Activated naive CD8-positive, alpha-beta T cell treated with anti-CD3 and anti-CD28 coated beads, Interleukin-2, amount 10 ng/mL, durations not matched to agents 7 days and 5 days (primary cell): ENCODE measurements around the gene CFAP61. TPM values are rescaled to one million over a fixed set of nuclear protein-coding genes. Genes with fewer than 3 reads are reported as not detected.

Experiments
- ATAC-seq: fragments of 150-1000 bp; cut with Tn5 transposase; one replicate; pipeline ENCODE4 v1.10.0; 2021; ENCODE audit warnings: low read depth, moderate library complexity
- POLR2A ChIA-PET: fragments of 350-600 bp; sonication (Branson Sonifier 250); formaldehyde crosslinking; loops from one replicate; lab custom pipeline; 2021; ENCODE audit warnings: antibody characterized with exemption; lab: Charles Lee
- DNase-seq: peaks from one replicate; pipeline ENCODE4 v3.0.0; 2021
- H3K27ac Mint-ChIP-seq: one replicate; pipeline ENCODE4 v1.8.0; 2022; ENCODE audit warnings: mild to moderate bottlenecking, mixed read lengths
- H3K27me3 Mint-ChIP-seq: one replicate; pipeline ENCODE4 v1.8.0; 2022; ENCODE audit warnings: mild to moderate bottlenecking, moderate library complexity, mixed read lengths
- H3K36me3 Mint-ChIP-seq: one replicate; pipeline ENCODE4 v1.8.0; 2021; ENCODE audit warnings: mild to moderate bottlenecking, mixed read lengths
- H3K4me1 Mint-ChIP-seq: one replicate; pipeline ENCODE4 v1.8.0; 2021; ENCODE audit warnings: mixed read lengths
- H3K4me3 Mint-ChIP-seq: one replicate; pipeline ENCODE4 v1.8.0; 2022; ENCODE audit warnings: mild to moderate bottlenecking, moderate library complexity, mixed read lengths
- H3K9me3 Mint-ChIP-seq: one replicate; pipeline ENCODE4 v1.8.0; 2021; ENCODE audit warnings: mixed read lengths
- total RNA-seq, 2 experiments: library from RNA; stranded (reverse); gene quantifications; one replicate each; pipeline ENCODE4 v1.2.3, GENCODE V29; 2021

Gene CFAP61
- total RNA-seq, 2 experiments from 2014 or later, result not detected

DNA sequence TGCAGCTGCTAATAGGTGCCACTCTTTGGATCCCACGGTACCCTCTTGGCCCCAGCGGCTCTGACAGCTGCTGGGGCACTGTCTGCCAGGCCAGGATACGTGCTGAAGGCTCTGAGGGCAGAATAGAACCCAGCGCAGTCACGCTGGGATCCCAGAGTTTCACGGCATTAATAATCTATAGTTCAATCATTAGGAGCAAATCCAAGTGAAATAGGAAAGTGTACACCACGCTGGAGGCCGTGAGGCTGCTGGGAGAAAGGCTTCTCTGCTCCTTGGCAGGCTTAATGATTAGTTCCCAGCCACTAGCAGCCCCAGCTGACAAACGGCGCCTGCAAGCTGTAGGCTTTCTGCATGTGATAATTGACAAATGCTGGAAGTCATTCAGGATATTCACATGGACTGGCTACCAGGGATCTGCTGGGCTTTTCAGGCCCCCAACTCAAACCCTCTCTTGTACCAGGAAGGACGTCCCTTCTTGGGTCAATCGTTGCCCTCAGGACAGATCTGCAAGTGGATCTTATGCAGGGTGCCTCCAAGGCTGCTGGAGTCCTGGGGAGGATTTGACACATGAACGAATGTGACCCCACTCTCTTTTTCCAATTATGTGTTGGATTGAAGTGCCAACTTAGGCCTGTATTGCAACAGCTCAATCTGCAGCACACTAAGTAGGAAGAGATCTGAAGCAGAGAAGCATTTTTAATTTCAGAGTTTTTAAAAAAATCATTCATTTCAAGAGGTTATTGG lies 265.5 kb downstream of the CFAP61 start:
- H3K27me3 Mint-ChIP-seq, result no peaks in the 10 kb centered on the region
- H3K36me3 Mint-ChIP-seq, result no peaks in the 10 kb centered on the region
- DNase-seq (no peak), ATAC-seq (no peak)
- no peak overlapping the region for H3K4me3 Mint-ChIP-seq
- no peak overlapping the region for H3K27ac Mint-ChIP-seq
- POLR2A ChIA-PET, result no interaction called here
- peaks cover 2% of the 10 kb centered on the region for H3K9me3 Mint-ChIP-seq
- no peaks in the 10 kb centered on the region for H3K4me1 Mint-ChIP-seq

DNA sequence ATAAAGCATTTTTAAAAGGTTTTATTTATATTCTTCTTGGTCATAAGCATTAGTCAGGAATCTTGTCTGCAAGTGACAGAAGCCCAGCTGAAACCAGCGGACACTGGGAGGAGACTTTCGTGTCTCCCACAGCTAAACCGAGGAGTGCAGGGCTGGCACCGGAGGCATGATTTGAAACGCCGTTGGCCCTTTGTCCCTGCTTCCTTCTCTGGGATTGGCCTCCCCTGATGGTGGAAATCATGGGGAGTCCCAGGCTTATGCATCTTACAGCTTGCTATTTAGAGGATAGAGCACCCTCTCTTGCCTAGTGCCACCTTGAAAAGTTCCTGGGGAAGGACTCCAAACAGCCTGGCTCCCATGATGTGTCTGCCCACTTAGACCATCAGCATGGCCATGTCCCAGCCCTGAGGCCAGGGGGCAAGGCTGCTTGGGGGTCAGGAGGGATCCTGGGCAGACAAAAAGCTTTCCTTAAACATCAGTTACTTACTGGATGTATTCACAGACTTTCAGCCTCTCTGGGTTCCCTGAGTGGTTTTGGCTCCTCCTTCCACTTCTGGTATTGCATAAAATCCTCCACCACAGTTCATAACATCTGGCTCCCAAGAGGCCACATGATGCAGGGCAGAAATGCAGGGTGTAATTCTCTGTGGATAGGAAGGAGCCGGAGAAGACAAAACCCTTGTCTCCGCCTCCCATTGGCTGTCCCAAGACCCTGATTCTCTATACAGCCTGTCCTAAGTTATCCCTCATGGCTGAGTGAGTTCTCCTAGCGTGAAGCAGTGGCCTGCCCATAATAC lies 266.2 kb downstream of the CFAP61 start:
- POLR2A ChIA-PET, result no interaction called here
- ATAC-seq, result no peak
- no peak overlapping the region for H3K27ac Mint-ChIP-seq

DNA sequence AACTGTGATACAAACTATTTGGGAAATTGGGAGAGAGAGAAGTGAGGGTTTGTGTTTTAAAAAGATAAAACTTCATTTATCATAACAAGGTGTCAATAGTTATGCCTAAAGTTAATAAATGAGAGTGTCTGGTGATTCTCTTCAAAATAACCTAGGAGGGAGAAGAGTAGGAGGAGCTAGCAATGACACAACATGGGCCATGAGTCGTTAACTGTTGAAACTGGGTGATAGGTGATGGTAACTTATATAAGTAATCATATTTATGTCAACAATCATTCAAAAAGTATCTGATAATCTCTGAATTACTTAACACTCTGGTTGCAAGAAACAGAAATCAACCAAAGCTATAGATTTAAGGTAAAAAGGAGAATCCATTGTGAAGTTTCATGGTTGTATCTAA lies 268.8 kb downstream of the CFAP61 start:
- Mint-ChIP-seq H3K36me3 (no peaks in the 10 kb centered on the region), H3K27ac (no peak overlapping the region), H3K9me3 (peaks cover 2% of the 10 kb centered on the region), H3K27me3 (peaks cover 7% of the 10 kb centered on the region), H3K4me1 (no peaks in the 10 kb centered on the region), H3K4me3 (no peak overlapping the region)
- POLR2A ChIA-PET, result no interaction called here
- no peak for DNase-seq
- ATAC-seq, result no peak

More for the DNA sequence above, 266.2 kb downstream of the CFAP61 start:
- no peak for DNase-seq
- Mint-ChIP-seq H3K9me3 (peaks cover 2% of the 10 kb centered on the region), H3K4me3 (no peak overlapping the region), H3K36me3 (no peaks in the 10 kb centered on the region), H3K27me3 (no peaks in the 10 kb centered on the region), H3K4me1 (no peaks in the 10 kb centered on the region)

DNA sequence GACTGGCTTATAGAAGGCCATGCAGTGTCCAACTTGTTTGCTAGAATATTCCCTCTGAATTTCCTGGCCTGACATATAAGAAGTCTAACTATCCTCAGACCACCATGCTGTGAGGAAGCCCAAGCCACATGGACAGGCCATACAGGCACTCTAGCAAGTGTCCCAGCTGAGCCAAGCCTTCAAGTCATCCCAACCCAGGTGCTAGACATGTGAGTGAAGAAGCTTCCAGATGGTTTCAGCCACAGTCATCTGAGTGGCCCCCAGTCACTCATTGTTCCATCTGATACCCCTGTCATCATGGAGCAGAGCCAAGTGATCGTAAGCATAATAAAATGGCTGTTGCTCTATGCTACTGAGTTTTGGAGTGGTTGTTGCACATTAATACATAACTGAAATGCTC lies 269.6 kb downstream of the CFAP61 start:
- H3K4me3 Mint-ChIP-seq, result no peak overlapping the region
- no peaks in the 10 kb centered on the region for H3K36me3 Mint-ChIP-seq
- ATAC-seq (no peak), DNase-seq (no peak)
- H3K27me3 Mint-ChIP-seq, result peaks cover 7% of the 10 kb centered on the region
- POLR2A ChIA-PET, result no interaction called here
- peaks cover 2% of the 10 kb centered on the region for H3K9me3 Mint-ChIP-seq
- no peaks in the 10 kb centered on the region for H3K4me1 Mint-ChIP-seq
- H3K27ac Mint-ChIP-seq, result no peak overlapping the region

DNA sequence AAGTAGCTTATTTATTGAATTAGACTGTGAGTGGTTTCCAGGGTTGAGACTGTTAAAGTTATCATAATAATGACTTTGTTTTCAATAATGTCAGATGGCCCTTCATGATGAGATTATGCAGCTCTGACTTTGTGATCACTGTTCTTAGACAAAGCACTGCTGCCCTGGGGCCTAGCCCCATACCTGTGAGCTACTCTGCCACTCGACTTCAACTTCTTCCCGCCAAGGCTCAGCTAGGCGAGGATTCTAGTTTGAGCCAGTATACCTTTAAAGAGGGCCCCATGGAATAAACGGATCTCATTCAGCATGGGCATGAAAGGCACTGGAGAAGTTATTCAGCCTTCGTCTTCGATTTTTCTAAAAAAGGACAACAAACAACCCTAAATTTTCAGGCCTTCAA lies 270.6 kb downstream of the CFAP61 start:
- no peak for DNase-seq
- no peak overlapping the region for H3K27ac Mint-ChIP-seq

DNA sequence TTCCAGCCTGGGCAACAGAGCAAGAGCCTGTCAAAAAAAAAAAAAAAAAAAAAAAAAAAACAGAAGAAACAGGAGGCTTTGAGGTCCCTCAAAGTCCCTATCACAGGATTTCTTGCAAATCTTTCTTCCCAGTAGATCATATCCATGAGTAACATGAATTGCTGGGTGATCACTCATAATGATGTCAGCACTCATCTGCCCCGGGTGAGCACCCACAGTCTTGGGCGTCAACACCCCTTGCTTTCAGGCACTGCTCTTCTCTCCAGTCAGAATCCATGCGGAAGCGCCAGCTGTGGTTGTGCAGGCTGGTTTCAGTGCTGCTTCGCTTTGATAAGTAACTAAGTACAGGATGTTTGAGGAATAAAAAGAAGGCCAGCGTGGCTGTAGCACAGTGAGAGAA lies 275.4 kb downstream of the CFAP61 start:
- H3K36me3 Mint-ChIP-seq, result no peaks in the 10 kb centered on the region
- POLR2A ChIA-PET, result no interaction called here
- no peaks in the 10 kb centered on the region for H3K4me1 Mint-ChIP-seq
- no peak overlapping the region for H3K27ac Mint-ChIP-seq
- no peak overlapping the region for H3K4me3 Mint-ChIP-seq
- H3K9me3 Mint-ChIP-seq, result no peaks in the 10 kb centered on the region
- DNase-seq, result no peak
- no peak for ATAC-seq
- H3K27me3 Mint-ChIP-seq, result peaks cover 10% of the 10 kb centered on the region

More for the DNA sequence above, 270.6 kb downstream of the CFAP61 start:
- Mint-ChIP-seq H3K36me3 (no peaks in the 10 kb centered on the region), H3K27me3 (peaks cover 10% of the 10 kb centered on the region), H3K4me1 (no peaks in the 10 kb centered on the region), H3K9me3 (peaks cover 2% of the 10 kb centered on the region), H3K4me3 (no peak overlapping the region)
- no peak for ATAC-seq
- POLR2A ChIA-PET, result no interaction called here

DNA sequence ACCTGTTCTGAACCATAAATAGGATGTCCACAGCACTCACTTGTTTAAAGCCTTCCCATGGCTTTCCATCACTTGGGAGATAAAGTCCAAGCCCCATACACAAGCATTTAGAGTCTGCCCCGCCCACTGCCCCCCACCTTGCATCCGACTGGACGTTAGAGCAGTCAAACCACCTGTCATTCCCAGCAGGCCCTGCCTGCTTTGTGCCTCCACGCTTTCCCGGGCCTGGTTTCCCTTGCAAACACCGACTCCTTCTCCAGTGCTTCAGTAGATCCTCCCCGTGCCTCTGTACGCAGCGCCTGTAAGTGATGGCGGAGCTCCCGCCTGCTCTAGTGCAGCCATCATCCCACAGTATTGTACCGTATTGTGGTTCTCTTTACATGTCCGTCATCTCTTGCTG lies 277.2 kb downstream of the CFAP61 start:
- Mint-ChIP-seq H3K36me3 (no peaks in the 10 kb centered on the region), H3K9me3 (no peaks in the 10 kb centered on the region), H3K4me1 (peaks cover under 1% of the 10 kb centered on the region), H3K27ac (no peak overlapping the region), H3K27me3 (peaks cover 6% of the 10 kb centered on the region), H3K4me3 (no peak overlapping the region)
- DNase-seq (no peak), ATAC-seq (no peak)
- POLR2A ChIA-PET, result no interaction called here

DNA sequence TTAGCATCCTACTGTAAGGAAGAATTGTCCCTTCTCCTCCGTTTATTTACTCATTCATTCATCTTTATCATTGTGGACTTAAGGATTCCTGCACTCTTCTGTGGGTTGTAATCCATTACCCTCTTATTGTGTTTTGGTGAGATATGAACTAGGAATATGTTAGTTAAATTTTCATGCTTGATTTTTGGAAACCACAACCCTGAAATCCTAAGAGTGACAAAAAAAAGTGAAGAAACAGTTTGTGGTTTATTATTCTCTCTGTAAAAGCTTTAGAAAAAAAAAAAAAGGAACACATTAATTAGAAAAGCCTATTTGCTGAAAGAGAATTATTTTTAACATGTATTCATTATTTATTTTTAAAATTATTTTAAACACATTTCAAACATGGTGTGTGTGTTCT lies 278.8 kb downstream of the CFAP61 start:
- H3K27me3 Mint-ChIP-seq, result peaks cover 3% of the 10 kb centered on the region
- H3K27ac Mint-ChIP-seq, result no peak overlapping the region
- POLR2A ChIA-PET, result no interaction called here
- DNase-seq (no peak), ATAC-seq (no peak)
- H3K9me3 Mint-ChIP-seq, result peaks cover 3% of the 10 kb centered on the region
- H3K4me3 Mint-ChIP-seq, result no peak overlapping the region
- H3K36me3 Mint-ChIP-seq, result no peaks in the 10 kb centered on the region
- H3K4me1 Mint-ChIP-seq, result peaks cover 1% of the 10 kb centered on the region

DNA sequence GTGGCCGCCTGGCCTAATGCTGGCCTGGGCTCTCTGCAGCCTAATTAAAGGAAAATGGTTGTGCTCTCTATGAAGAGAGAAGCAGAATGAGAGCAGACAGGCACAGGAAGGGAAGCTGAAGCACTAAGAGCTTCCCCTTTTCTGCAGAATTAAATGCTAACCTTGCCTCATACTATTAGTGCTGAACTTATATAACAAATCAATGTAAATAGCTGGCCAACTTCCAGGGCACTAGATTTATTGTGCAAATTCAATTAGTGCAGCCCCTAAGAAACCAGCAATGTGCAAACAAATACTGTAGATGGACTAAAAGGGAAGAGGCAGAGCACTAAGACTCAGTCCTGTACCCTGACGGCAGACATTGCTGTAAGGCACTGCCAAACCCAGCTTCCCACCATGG lies 279.5 kb downstream of the CFAP61 start:
- H3K36me3 Mint-ChIP-seq, result no peaks in the 10 kb centered on the region
- POLR2A ChIA-PET, result no interaction called here
- peaks cover 3% of the 10 kb centered on the region for H3K9me3 Mint-ChIP-seq
- DNase-seq (no peak), ATAC-seq (no peak)
- no peak overlapping the region for H3K4me3 Mint-ChIP-seq
- peaks cover 3% of the 10 kb centered on the region for H3K27me3 Mint-ChIP-seq
- H3K27ac Mint-ChIP-seq, result no peak overlapping the region
- peaks cover 1% of the 10 kb centered on the region for H3K4me1 Mint-ChIP-seq

DNA sequence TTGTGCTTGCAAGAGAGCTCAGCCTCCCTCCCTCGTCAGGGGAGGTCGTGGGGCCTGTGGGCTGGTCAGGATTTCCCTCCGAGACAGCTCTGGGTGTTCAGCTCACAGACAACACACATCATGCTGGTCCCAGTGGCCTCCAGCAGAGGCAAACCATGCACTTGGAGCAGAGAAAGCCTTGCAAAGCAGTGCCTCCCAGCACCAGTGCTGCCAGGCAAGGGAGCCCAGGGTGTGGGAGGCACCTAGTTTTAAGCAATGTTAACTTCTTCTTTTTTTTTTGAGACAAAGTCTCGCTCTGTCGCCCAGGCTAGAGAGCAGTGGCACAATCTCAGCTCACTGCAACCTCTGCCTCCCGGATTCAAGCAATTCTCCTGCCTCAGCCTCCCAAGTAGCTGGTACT lies 281.5 kb downstream of the CFAP61 start:
- H3K27me3 Mint-ChIP-seq, result no peaks in the 10 kb centered on the region
- POLR2A ChIA-PET, result no interaction called here
- no peak for DNase-seq
- no peak overlapping the region for H3K27ac Mint-ChIP-seq
- H3K9me3 Mint-ChIP-seq, result peaks cover 5% of the 10 kb centered on the region
- peaks cover 1% of the 10 kb centered on the region for H3K4me1 Mint-ChIP-seq
- ATAC-seq, result no peak
- H3K36me3 Mint-ChIP-seq, result no peaks in the 10 kb centered on the region
- no peak overlapping the region for H3K4me3 Mint-ChIP-seq

DNA sequence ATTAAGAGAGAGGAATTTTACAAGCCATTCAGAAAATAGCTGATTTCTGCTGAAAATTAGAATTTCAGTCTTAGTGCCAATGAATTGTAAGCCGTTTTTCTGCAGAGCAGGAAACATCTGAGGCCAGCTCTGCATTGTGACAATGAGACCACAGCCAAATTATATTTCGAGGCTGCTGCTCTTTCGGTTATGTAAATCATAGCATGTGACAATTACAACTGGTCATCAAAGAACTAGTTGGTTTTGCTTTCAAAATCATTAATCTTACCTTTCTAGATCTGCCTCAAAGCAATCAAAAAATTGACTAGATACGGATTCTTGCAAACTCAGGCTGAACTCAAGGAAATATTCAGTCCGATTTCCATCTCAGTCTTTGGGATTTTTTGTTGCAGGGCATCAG lies 282.2 kb downstream of the CFAP61 start:
- H3K4me3 Mint-ChIP-seq, result no peak overlapping the region
- H3K27ac Mint-ChIP-seq, result no peak overlapping the region
- ATAC-seq (no peak), DNase-seq (no peak)
- no peaks in the 10 kb centered on the region for H3K36me3 Mint-ChIP-seq
- POLR2A ChIA-PET, result no interaction called here
- H3K4me1 Mint-ChIP-seq, result peaks cover 1% of the 10 kb centered on the region
- no peaks in the 10 kb centered on the region for H3K27me3 Mint-ChIP-seq
- peaks cover 5% of the 10 kb centered on the region for H3K9me3 Mint-ChIP-seq

DNA sequence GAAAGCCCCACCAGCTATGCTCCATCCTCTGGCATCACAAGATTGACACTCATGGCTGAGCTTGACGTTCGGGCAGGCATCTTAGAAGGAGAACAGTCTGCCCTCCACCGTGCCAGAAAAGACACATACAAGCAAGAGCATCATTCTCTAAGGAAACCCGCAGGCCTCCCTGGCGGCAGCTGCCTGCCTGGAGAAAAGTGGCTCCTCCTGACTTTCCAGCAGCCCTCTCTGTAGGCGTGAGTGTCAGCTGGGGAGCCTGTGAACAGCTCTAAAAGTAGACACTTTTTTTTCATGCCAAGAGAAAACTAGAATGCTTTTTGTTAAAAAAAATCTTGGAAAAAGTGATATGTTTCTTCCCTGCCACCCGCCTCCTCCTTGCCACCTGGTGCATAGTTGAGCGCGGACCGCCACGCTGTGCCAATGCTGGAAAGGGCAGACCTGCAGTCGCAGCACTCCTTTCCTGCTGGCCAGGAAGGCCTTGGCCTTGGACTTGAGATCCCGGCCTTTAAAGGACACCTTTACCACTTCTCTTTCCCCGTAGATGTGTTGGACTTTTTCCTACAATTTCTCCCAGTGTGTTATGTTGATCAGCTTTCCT lies 285.9 kb downstream of the CFAP61 start:
- POLR2A ChIA-PET, result no interaction called here
- DNase-seq (no peak), ATAC-seq (no peak)
- H3K27me3 Mint-ChIP-seq, result no peaks in the 10 kb centered on the region
- no peak overlapping the region for H3K4me3 Mint-ChIP-seq
- peaks cover 1% of the 10 kb centered on the region for H3K4me1 Mint-ChIP-seq
- peaks cover 5% of the 10 kb centered on the region for H3K9me3 Mint-ChIP-seq
- no peak overlapping the region for H3K27ac Mint-ChIP-seq
- no peaks in the 10 kb centered on the region for H3K36me3 Mint-ChIP-seq

DNA sequence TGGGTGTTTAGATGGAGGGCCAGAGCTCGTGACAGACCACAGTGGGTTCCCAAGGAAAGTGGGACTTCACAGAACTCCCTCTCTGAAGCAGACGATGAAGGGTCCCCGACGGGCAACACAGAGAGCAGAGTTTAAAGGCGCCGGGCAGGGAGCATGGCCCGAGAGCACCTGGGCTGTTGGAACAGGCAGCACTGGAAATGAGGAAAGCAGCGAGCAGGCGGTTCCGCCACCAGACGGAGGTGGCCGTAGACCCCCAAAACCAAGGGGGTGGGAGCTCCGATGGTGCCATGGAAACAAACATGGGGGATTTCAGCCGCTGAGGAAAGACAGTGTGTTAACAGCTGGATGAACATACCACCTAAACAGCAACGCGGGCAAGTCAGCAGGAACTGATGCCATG lies 288.1 kb downstream of the CFAP61 start:
- Mint-ChIP-seq H3K27me3 (no peaks in the 10 kb centered on the region), H3K4me3 (no peak overlapping the region), H3K36me3 (no peaks in the 10 kb centered on the region), H3K4me1 (no peaks in the 10 kb centered on the region), H3K27ac (no peak overlapping the region), H3K9me3 (peaks cover 4% of the 10 kb centered on the region)
- DNase-seq (no peak), ATAC-seq (no peak)
- POLR2A ChIA-PET, result no interaction called here

DNA sequence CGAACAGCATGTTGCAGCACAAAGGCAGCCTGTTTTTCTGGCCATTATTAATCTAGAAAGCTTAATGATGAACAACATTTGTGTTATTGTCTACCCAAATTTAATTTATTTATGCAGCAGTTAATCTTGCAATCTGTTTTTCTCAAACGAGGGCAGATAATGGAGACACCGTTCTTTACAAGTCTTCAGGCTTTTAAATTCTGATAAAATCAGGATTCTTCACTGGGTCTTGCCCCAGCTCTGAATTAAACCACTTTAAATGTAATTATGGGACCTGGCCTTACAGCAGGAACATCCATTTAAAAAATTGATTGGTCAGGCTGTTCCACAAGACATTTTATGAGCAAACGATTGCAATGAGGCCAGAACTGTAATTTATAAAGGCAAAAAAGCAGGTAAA lies 289.0 kb downstream of the CFAP61 start:
- Mint-ChIP-seq H3K4me3 (no peak overlapping the region), H3K27ac (no peak overlapping the region), H3K4me1 (no peaks in the 10 kb centered on the region), H3K27me3 (no peaks in the 10 kb centered on the region), H3K9me3 (peaks cover 2% of the 10 kb centered on the region), H3K36me3 (no peaks in the 10 kb centered on the region)
- ATAC-seq, result no peak
- DNase-seq, result no peak
- POLR2A ChIA-PET, result no interaction called here
